ENCODE measurements around the gene HAUS7. TPM values are rescaled to one million over a fixed set of nuclear protein-coding genes. Genes with fewer than 3 reads are reported as not detected.

HAUS7 gene
- total and polyA plus RNA-seq, 2 of the 8 experiments (the other 6 are each of a cell fraction or from before 2014, with no cell fraction given) = 45.4 to 54.0 TPM

- no peaks in the 10 kb centered on the region for H3K36me3 ChIP-seq (ENCODE audit: control insufficient read depth in 2 of 4, insufficient read depth in 4 of 4, low read length in 3 of 4)
- H3K14ac ChIP-seq (ENCODE audit: insufficient read length) = no peak overlapping the region
- no peak overlapping the region for H3K27ac ChIP-seq (ENCODE audit: low read depth, low read length)
- no CpG with 5 or more reads among the region's 14 CpGs for WGBS, 2 experiments (ENCODE audit: extremely low coverage in 1 of 2, insufficient coverage in 1 of 2, insufficient read length in 1 of 2, insufficient replicate concordance in 2 of 2, low coverage in 1 of 2, low lambda C conversion rate in 2 of 2, missing lambda C conversion rate in 1 of 2)
- no peaks in the 10 kb centered on the region for H3K79me1 ChIP-seq (ENCODE audit: low read depth, low read length)
- no peak overlapping the region for H2AFZ ChIP-seq (ENCODE audit: low read length)
- ChIA-PET CTCF (ENCODE audit: partially characterized antibody) (interaction anchor here (1.2 to 8.5 kb wide), 6 partner anchors 10 to 49 kb away, joined by 3 to 84 read pairs (median 12); partner anchors contain the start of genes BGN and HAUS7), POLR2A (ENCODE audit: partially characterized antibody) (no interaction called here)
- H2BK120ac ChIP-seq (replicated peaks; ENCODE audit: low read depth, low read length) = no peak overlapping the region
- H4K91ac ChIP-seq (replicated peaks; ENCODE audit: insufficient read length, low read length) = no peak overlapping the region
- no peak overlapping the region for H4K5ac ChIP-seq (ENCODE audit: insufficient read length, low read depth, low read length)
- no peak overlapping the region; the same call in 1 of the 2 replicates for H2BK5ac ChIP-seq (ENCODE audit: low read depth, low read length)
- no peak overlapping the region for H3K9ac ChIP-seq (replicated peaks in 1 of 4; ENCODE audit: extremely low read depth in 1 of 4, low read depth in 3 of 4, low read length in 3 of 4)
- H3K9me3 ChIP-seq (ENCODE audit: insufficient read depth in 2 of 2, low read depth in 1 of 2, low read length in 1 of 2) = no peaks in the 10 kb centered on the region
- peaks cover 0 to 1% (median 0%) of the 10 kb centered on the region in 4 experiments; a peak in 2 of 7 replicates for H3K4me1 ChIP-seq (replicated peaks in 1 of 4; ENCODE audit: control insufficient read depth in 3 of 4, insufficient read depth in 4 of 4, low read length in 3 of 4)
- H3K56ac ChIP-seq (replicated peaks; ENCODE audit: insufficient read length, low read depth, low read length) = no peak overlapping the region
- H3K4me3 ChIP-seq (ENCODE audit: extremely low read depth in 1 of 4, insufficient read depth in 2 of 4, low read depth in 3 of 4, low read length in 4 of 4) = no peak overlapping the region
- H3K79me2 ChIP-seq (ENCODE audit: control insufficient read depth in 1 of 2, insufficient read depth in 2 of 2, low read length in 2 of 2) = no peaks in the 10 kb centered on the region
- H4K8ac ChIP-seq (ENCODE audit: extremely low read depth, insufficient read depth, low read length) = no peak overlapping the region
- H3K4ac ChIP-seq (replicated peaks; ENCODE audit: insufficient read length, low read depth, low read length) = no peak overlapping the region
- H2AK5ac ChIP-seq (ENCODE audit: low read depth, low read length) = no peak overlapping the region
- no peak overlapping the region for H3K23ac ChIP-seq (ENCODE audit: insufficient read length)
- no peak for FAIRE-seq
- DNase-seq (ENCODE audit: low read depth in 1 of 2, low spot score in 2 of 2) = no peak
- H2BK15ac ChIP-seq (ENCODE audit: low read length) = no peak overlapping the region
- H3K18ac ChIP-seq (ENCODE audit: extremely low read depth, low read length) = no peak overlapping the region
- H3K27me3 ChIP-seq (replicated peaks in 1 of 4; ENCODE audit: control insufficient read depth in 3 of 4, extremely low read depth in 1 of 4, insufficient read depth in 3 of 4, low read length in 3 of 4) = no peaks in the 10 kb centered on the region
- peaks cover 0 to 4% of the 10 kb centered on the region in 2 experiments for H4K20me1 ChIP-seq (replicated peaks in 1 of 2; ENCODE audit: control insufficient read depth in 1 of 2, insufficient read depth in 2 of 2, low read length in 2 of 2)
- H2BK20ac ChIP-seq (ENCODE audit: low read length) = no peak overlapping the region
- H3K23me2 ChIP-seq (ENCODE audit: low read depth, low read length) = peaks cover 7% of the 10 kb centered on the region; the same call in 1 of the 2 replicates
- H2BK12ac ChIP-seq (ENCODE audit: low read depth, low read length) = no peak overlapping the region
- no peak overlapping the region for H3K4me2 ChIP-seq (ENCODE audit: insufficient read depth in 1 of 2, low read depth in 2 of 2, low read length in 2 of 2)
- no peak for TF ChIP-seq GTF2F1 (IDR thresholded peaks at IDR 0.05; ENCODE audit: borderline replicate concordance, low read depth, low read length)
Observed at GRCh38 chrX:153509592-153509991, 39.2 kb upstream of the HAUS7 start.
